HG02884 (cell line): Measurements from ENCODE around the gene ATP4B.

Experiments used
- ATAC-seq: cut with Tn5 transposase; IDR thresholded peaks from one replicate; pipeline ENCODE4 v1.9.1; 2021; ENCODE audit warnings: mild to moderate bottlenecking, moderate library complexity; ENCODE audit not compliant: unreplicated experiment

Gene ATP4B

GRCh38 chr13:113657851-113658741 lies at the start of gene ATP4B:
TSS of gene ATP4B (minus strand) at chr13:113658198. CDS start at chr13:113658144, 54 bp downstream.
- ATAC-seq: no peak

GRCh38 chr13:113672002-113672651 lies 14.1 kb upstream of the ATP4B start:
- no peak for ATAC-seq

GRCh38 chr13:113671066-113672001 lies 13.3 kb upstream of the ATP4B start:
- ATAC-seq: no peak

- ATAC-seq: no peak
Measured at GRCh38 chr13:113670541-113670940, 12.5 kb upstream of the ATP4B start.

GRCh38 chr13:113669755-113670341 lies 11.8 kb upstream of the ATP4B start:
- ATAC-seq: no peak

- ATAC-seq: no peak
Measured at GRCh38 chr13:113669231-113669754, 11.3 kb upstream of the ATP4B start.

GRCh38 chr13:113668491-113668971 lies 10.5 kb upstream of the ATP4B start:
- no peak for ATAC-seq

- ATAC-seq: no peak
Measured at GRCh38 chr13:113667771-113668490, 9.9 kb upstream of the ATP4B start.

GRCh38 chr13:113666951-113667701 lies 9.1 kb upstream of the ATP4B start, which contains the start of gene GRK1:
TSS of gene GRK1 (plus strand) at chr13:113667219. CDS start at chr13:113667387, 168 bp downstream.
- no peak for ATAC-seq

- no peak for ATAC-seq
Measured at GRCh38 chr13:113666329-113666670, 8.3 kb upstream of the ATP4B start.

- ATAC-seq: no peak
Measured at GRCh38 chr13:113665597-113666328, 7.8 kb upstream of the ATP4B start.

- no peak for ATAC-seq
Measured at GRCh38 chr13:113664751-113665596, 7.0 kb upstream of the ATP4B start.

GRCh38 chr13:113663934-113664333 lies 5.9 kb upstream of the ATP4B start:
- no peak for ATAC-seq

- no peak for ATAC-seq
Measured at GRCh38 chr13:113661509-113661908, 3.5 kb upstream of the ATP4B start.

- ATAC-seq: no peak
Measured at GRCh38 chr13:113660066-113660465, 2.1 kb upstream of the ATP4B start.

- no peak for ATAC-seq
Measured at GRCh38 chr13:113659337-113659736, 1.3 kb upstream of the ATP4B start.

GRCh38 chr13:113658836-113659235 lies 838 bp upstream of the ATP4B start:
- ATAC-seq: no peak
